GM21360 (cell line): ENCODE measurements around the gene SERPINB8.
A peak's percentile ranks its signal among the peaks of the same experiment; 100 is the strongest.

Source experiments
- ATAC-seq: cut with Tn5 transposase; IDR thresholded peaks from one replicate; pipeline ENCODE4 v1.9.1; 2021; ENCODE audit warnings: mild to moderate bottlenecking, moderate library complexity; ENCODE audit not compliant: unreplicated experiment

The SERPINB8 gene

DNA sequence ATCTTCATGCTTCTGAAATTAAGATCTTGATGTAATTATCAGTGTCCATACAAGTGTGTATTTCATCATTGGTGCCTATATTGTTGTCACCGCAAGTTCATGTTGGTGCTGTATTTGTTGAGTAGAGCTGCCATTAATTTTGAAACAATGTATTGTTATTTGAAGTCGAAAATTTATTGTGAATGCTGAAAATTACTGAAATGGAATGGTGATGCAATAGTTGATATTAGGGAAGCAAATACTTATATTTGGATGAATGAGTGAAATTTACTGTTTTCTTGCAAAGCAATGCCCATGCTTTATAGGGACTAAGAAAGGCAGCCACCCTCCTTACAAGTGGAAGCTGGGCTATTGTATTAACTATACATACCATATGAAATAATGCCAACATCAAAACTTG is 41.6 kb downstream of the SERPINB8 start:
- ATAC-seq, result no peak

DNA sequence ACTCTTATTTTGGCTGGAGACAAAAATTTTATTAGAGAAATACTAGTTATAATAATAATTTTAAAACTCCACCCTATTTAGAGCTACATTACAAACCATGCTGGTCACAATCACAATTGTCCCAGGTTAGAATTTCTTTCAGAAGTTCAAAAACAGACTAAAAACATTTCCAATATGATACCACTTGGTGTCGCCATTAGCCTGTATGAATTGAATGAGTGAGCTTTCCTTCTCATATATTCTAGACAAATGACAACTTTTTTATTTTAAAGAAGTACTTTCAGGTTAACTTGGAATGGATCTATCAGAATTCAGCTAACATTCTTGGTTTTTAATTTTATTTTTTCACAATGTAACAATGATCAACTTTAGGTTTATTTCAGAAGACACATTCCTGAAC is 48.0 kb downstream of the SERPINB8 start:
- peak; percentile 61 for ATAC-seq

DNA sequence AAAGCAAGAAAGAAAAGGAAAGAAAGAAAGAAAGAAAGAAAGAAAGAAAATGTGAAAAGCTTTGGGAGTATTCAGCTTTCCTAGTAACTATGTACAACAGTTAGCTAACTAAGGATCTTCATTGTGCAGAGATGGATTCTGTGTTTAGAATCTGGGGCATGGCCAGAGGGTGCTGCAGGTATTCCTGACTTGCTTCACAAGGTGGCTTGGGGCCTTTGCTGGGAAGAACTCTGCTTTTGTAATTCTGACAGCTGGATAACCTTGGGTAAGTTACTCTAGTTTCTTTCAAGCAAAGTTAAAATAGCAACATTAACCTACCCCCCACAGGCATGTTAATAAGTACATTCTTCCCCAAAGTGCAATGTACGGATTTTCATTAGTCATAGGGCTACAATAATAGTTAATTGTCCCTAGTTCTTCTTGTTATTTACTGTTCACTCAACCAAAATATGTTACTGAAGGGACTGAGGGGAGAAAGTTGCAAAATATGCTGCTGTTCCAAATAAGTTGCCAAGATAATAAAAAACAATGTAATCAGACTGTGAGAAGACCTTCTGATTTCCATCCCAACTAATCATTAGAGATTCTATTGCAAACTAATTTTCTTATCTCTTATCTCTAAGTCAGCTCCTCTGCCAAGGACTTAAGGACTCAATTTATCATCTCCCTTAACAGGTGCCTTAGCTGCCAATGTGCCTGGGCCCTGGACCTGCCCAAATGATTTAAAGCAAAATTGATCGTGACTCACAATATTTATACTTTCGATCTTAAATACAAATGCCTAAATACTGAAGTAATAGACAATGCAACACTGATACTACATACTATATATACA is 50.3 kb downstream of the SERPINB8 start:
- ATAC-seq, result no peak

DNA sequence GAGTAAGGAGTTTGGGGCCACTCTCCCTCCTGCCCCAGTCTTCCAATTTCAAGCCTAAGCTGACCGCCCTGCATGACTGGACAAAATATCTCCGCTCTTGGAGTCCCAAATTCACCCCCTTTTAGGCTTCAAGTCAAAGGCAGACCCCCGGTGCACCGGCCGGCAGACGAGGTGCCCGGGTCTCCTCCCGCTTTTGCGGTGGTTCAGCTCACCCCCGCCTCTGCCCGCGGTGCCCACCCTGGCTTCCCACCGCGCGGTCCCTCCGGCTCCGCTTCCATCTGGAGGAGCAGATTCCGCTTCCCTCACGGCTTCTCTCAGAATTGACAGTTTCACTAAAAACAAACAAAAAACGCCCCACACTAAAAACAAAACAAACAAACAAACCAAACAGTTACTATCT is 56.5 kb downstream of the SERPINB8 start:
- no peak for ATAC-seq

DNA sequence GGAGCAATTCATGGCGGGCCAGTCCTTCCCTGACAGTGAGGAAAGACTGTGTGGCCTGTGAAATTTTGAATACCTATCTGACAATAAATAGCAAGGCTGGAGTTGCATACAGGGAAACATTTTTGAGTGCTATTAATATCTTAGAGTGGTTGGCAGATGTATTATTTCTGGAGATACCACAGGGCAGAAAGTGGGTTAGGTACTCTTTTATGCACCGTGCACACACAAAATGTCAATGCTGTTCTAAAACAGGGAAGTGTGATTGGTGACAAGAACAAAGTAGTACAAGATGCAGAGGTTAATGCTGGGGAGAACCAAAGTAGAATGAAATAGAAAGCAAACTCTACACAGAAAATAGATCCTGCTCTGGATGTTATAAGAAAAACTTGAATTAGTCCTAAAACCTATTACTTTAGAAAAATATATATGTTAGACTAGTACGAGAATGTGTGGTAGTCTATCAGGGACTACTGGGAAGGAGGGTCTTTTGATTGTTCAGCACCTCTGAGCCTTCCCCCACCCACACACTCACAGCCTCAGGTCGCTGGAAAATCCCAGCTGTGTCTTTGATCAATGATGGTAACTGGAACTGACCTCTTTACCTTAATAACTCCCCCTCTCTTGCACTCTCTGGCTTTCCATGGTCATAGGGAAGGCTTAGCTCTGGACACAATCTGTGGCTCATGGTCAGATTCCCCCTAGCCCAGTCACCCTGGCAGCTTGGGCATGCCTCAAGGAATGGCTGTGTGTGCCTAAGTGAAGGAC is 58.2 kb downstream of the SERPINB8 start:
- peak; percentile 88 for ATAC-seq

DNA sequence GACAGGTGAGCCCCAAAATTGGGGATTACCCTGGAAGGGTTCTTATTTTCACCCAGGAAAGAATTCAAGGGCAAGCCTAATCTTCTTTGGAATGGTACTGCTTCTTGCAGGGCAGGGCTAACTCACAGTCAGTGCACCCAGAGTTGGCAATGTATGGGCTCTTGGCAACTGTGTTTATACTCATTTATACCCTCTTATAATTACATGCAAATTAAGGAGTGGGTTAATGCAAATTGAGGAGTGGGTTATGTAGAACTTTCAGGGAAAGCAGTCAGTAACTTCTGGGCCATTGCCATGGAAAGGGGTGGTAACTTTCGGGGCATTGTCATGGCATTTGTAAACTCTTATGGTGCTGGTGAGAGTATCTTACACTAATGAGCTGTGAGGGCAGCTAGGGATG is 59.2 kb downstream of the SERPINB8 start:
- no peak for ATAC-seq

DNA sequence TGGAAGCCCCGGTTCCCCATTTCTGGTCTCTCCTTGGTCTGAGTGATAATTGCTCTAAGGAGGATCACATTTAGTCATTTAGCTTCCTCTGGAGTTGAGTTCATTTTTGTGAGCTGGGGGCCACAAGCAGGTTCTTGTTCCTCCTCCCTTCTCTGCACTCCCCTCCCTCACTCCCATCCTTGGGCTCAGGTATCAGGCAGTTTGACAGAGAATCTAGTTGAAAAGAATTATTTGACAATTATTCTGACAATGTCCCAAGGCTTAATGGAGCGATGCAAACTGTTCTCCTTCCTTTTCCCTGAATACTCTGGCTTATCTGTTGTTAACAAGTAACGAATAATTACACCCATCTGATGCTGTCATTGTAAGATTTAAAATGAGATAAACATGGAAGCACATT is 61.5 kb downstream of the SERPINB8 start:
- no peak for ATAC-seq

DNA sequence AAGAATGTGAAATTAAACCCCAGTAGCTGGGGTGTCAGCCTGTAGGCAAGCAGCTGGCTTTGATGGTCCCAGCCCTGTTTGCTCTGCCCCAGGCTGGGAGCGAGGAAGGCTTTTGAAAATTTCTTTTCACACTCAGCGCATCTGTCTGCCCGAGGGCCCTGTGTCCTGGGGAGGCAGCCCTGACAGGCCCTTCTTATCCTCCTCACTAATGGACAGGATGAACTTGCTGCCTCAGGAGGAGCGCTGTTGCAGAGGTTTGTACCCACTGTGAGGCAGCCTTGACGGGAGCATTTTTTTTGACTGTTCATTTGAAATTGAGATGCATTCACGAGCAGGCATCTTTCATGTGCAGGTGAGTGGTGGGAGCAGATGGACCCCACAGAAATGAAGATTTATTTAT is 62.4 kb downstream of the SERPINB8 start:
- no peak for ATAC-seq

DNA sequence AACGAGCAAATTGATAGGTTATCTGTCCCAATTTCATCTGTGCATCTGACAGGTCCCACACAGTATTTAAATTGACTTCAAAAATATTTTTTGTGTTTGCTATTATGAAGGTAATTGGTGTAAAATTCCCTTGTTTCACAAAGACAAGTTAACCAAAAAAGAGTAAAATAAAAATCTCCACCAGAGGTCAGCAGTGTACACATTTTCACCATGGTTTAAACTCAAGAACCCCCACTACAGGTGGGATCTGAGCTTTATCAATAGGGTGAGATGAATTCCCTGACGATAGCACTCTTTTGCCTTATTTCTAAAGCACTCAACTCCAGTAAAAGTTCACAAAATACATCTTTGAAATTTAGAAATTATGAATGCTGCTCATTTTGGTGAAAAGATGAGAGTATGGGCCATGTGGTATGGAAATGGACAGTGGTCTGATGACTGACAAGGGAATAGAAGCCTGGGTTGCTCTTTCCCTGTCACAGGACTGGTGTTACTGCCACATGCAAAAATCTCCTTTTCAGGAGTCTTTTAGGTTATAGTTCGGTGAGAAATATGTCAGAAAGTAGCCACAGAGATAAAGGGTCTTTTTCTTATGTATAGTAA is 68.0 kb downstream of the SERPINB8 start:
- ATAC-seq, result peak; percentile 71
